Thyroid gland (tissue), 4 donors: Measurements from ENCODE around the gene MPPED2. TPM values are rescaled to one million over a fixed set of nuclear protein-coding genes. Genes with fewer than 3 reads are reported as not detected.
A peak's percentile ranks its signal among the peaks of the same experiment; 100 is the strongest.

ENCODE experiments used
- DNase-seq, 2 donors: peaks; one replicate each; pipeline ENCODE4 v3.0.0-alpha.2; 2019
- H3K27ac ChIP-seq, 3 donors: fragments of 200-600 bp; sonication (generic); 1 replicate in 2 of 3; 2 replicates in 1 of 3; pipeline ENCODE4 v1.5.1; 2016 to 2019; ENCODE audit warnings: mild to moderate bottlenecking in 1 of 3, moderate library complexity in 1 of 3
- H3K27me3 ChIP-seq: fragments of 200-600 bp; sonication (generic); one replicate; pipeline ENCODE4 v1.5.1; 2019
- H3K36me3 ChIP-seq, 2 donors: fragments of 200-600 bp; sonication (generic); one replicate each; pipeline ENCODE4 v1.5.1; 2016 to 2019
- H3K4me1 ChIP-seq, 2 donors: fragments of 200-600 bp; sonication (generic); one replicate each; pipeline ENCODE4 v1.5.1; 2017 to 2019
- H3K4me3 ChIP-seq, 3 donors: fragments of 200-600 bp; sonication (generic); replicated peaks in 1 of 3; 1 replicate in 2 of 3; 2 replicates in 1 of 3; pipeline ENCODE4 v1.5.1; 2016; ENCODE audit warnings: mild to moderate bottlenecking in 1 of 3
- H3K9me3 ChIP-seq: fragments of 200-600 bp; sonication (generic); one replicate; pipeline ENCODE4 v1.5.1; 2017
- POLR2A ChIP-seq, 2 donors: fragments of 450-650 bp; IDR thresholded peaks; one replicate each; pipeline ENCODE4 v1.6.1; 2017; ENCODE audit warnings: antibody characterized with exemption in 2 of 2, mild to moderate bottlenecking in 2 of 2, moderate library complexity in 1 of 2
- WGBS, 2 donors: methylation state at CpG; one replicate each; pipeline ENCODE4 v1.1.5; 2017; 5-methylcytosine and 5-hydroxymethylcytosine counted together
- intact Hi-C: fragments of 100-400 bp; cut with DNase I; formaldehyde crosslinking; loops from one replicate; pipeline ENCODE4 v1.15.1; 2023
- total RNA-seq, 4 donors: library from RNA; depleted of rRNA; stranded (reverse); fragments of >200 nt; gene quantifications; one replicate each; pipeline ENCODE4 v1.2.3, GENCODE V29; 2016
- TF ChIP-seq, protein P1 (sequence below), 6 experiments: fragments of 200-600 bp in 3 of 6; fragments of 450-650 bp in 3 of 6; sonication (generic) in 3 of 6; IDR thresholded peaks; one replicate each; pipeline ENCODE4 v1.5.1; 2016 to 2019; ENCODE audit warnings: antibody characterized with exemption in 6 of 6, mild to moderate bottlenecking in 2 of 6, inconsistent platforms in 1 of 6, moderate library complexity in 1 of 6

The MPPED2 gene
- total RNA-seq, 4 donors from 2014 or later, result 35.5 to 103 (median 75.0) TPM

DNA sequence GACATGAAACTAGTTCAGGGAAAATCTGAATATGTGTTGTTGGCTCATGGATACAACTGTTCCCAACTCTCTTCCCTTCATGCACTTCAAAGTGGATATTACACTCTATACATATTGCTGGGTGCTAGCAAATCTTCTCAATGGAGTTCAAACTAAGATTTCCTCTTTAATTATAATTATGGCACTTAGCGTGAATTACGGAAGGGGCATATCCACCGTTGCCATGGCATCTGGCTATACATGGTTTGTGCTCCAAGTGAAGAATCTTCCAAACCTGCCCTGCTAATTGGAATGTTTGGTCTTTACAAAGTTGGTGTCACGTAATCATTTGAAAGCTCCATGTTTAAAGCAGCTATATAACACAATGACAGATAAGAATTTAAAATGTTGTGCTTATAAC lies 5.6 kb downstream of the MPPED2 start:
- Histone ChIP-seq H3K36me3 (no peaks in the 10 kb centered on the region), H3K9me3 (no peaks in the 10 kb centered on the region), H3K27ac (peak overlapping the region in 2 of 3 donors; percentile 55 to 97), H3K4me1 (peaks cover 30 to 32% of the 10 kb centered on the region in 2 donors), H3K27me3 (no peaks in the 10 kb centered on the region), H3K4me3 (no peak overlapping the region)
- intact Hi-C loops, result no loop called here
- no peak for TF ChIP-seq POLR2A (IDR thresholded peaks at IDR 0.05)
- TF ChIP-seq, protein P1, sequence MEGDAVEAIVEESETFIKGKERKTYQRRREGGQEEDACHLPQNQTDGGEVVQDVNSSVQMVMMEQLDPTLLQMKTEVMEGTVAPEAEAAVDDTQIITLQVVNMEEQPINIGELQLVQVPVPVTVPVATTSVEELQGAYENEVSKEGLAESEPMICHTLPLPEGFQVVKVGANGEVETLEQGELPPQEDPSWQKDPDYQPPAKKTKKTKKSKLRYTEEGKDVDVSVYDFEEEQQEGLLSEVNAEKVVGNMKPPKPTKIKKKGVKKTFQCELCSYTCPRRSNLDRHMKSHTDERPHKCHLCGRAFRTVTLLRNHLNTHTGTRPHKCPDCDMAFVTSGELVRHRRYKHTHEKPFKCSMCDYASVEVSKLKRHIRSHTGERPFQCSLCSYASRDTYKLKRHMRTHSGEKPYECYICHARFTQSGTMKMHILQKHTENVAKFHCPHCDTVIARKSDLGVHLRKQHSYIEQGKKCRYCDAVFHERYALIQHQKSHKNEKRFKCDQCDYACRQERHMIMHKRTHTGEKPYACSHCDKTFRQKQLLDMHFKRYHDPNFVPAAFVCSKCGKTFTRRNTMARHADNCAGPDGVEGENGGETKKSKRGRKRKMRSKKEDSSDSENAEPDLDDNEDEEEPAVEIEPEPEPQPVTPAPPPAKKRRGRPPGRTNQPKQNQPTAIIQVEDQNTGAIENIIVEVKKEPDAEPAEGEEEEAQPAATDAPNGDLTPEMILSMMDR (IDR thresholded peaks at IDR 0.05), result no peak
- no peak for DNase-seq
- WGBS, 2 donors, result 87 to 88% methylated on average over 4 of the region's 4 CpGs

DNA sequence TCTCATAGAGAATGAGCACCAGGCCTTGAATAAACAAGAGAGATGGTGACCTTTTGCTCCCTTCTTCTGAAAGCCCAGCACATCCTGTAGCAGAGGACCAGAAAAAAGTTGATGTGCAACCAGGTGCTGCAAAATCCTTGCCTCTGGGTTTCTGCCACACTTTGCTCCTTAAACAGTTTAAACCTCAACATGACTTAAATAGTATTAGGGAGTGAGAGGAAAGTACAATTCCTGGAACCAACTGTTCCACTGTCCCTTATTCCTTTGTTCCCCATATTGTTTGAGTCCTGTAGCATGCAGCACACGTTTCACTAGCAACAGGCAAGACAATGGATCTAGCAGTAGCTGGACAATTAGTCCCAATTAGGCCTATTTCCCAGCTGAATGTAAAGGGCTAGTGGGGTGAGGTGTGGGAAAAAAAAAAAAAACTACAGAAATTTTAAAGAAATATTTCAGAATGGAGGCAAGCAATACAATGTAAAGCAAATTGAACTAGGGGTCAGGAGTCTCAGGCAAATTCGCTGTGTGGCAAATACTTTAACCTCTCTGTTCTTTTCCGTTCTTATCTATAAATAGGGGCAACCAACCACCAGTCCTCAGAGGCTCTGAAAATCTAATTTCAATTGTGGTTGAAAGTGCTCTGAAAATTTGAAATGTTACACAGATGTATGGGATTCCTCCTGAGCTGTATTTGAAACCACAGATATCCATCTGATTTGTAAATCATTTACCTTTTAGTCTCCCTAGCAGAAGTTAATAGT lies 6.6 kb downstream of the MPPED2 start:
- H3K27me3 ChIP-seq, result no peaks in the 10 kb centered on the region
- intact Hi-C loops, result no loop called here
- peaks cover 32 to 34% of the 10 kb centered on the region in 2 donors for H3K4me1 ChIP-seq
- no peak for DNase-seq
- 80 to 82% methylated on average over 3 of the region's 3 CpGs for WGBS, 2 donors
- no peak overlapping the region for H3K4me3 ChIP-seq
- no peak for TF ChIP-seq POLR2A (IDR thresholded peaks at IDR 0.05)
- TF ChIP-seq, protein P1 (IDR thresholded peaks at IDR 0.05), result no peak
- no peaks in the 10 kb centered on the region for H3K9me3 ChIP-seq
- H3K27ac ChIP-seq, result peak overlapping the region; percentile 22 to 97 (median 55)
- H3K36me3 ChIP-seq, result no peaks in the 10 kb centered on the region

DNA sequence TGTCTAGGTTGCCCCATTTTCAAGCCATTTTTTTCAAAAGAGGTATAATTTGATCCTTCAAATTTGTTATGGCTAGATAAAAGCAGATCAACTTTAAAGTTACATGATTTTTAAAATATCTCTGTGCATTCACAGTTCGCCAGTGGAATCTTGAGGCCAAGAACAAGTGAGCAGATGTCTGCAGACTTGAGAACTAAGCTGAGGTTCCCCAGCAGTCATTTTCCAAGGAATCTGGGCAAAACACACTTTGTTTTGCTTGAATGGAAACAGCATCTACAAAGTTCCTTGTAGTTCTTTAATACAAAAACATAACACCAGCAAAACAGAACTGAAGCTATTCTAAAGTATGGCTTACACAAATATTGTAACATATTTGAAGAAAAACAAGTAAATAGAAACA lies 7.7 kb downstream of the MPPED2 start:
- H3K4me3 ChIP-seq, result no peak overlapping the region
- peaks cover 31 to 34% of the 10 kb centered on the region in 2 donors for H3K4me1 ChIP-seq
- H3K36me3 ChIP-seq, result no peaks in the 10 kb centered on the region
- no peak for DNase-seq
- H3K9me3 ChIP-seq, result no peaks in the 10 kb centered on the region
- TF ChIP-seq, protein P1 (IDR thresholded peaks at IDR 0.05), result no peak
- TF ChIP-seq POLR2A (IDR thresholded peaks at IDR 0.05), result no peak
- no peaks in the 10 kb centered on the region for H3K27me3 ChIP-seq
- intact Hi-C loops, result no loop called here
- WGBS, 2 donors, result 53 to 57% methylated on average over 1 of the region's 1 CpG
- peak overlapping the region; percentile 23 to 97 (median 55) for H3K27ac ChIP-seq

DNA sequence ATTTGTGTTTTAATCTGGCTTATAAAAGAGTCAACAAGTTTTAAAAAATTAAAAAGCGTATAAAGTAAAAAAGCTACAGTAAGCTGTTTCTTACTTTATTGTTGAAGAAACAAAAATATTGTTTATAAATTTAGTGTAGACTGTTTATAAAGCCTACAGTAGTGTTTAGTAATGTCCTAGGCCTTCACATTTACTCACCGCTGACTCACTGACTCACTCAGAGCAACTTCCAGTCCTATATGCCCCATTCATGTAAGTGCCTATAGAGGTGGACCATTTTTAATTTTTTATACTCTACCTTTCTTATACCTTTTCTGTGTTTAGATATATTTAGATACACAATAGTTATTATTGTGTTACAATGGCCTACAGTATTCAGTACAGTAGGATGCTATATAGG lies 12.2 kb downstream of the MPPED2 start:
- no peaks in the 10 kb centered on the region for H3K27me3 ChIP-seq
- H3K9me3 ChIP-seq, result no peaks in the 10 kb centered on the region
- H3K36me3 ChIP-seq, result no peaks in the 10 kb centered on the region
- TF ChIP-seq, protein P1 (IDR thresholded peaks at IDR 0.05), result no peak
- no peak for TF ChIP-seq POLR2A (IDR thresholded peaks at IDR 0.05)
- intact Hi-C loops, result no loop called here
- 96 to 98% methylated on average over 2 of the region's 2 CpGs for WGBS, 2 donors
- DNase-seq, result no peak
- H3K4me3 ChIP-seq, result no peak overlapping the region
- H3K4me1 ChIP-seq, result peaks cover 22 to 29% of the 10 kb centered on the region in 2 donors
- no peak overlapping the region for H3K27ac ChIP-seq

DNA sequence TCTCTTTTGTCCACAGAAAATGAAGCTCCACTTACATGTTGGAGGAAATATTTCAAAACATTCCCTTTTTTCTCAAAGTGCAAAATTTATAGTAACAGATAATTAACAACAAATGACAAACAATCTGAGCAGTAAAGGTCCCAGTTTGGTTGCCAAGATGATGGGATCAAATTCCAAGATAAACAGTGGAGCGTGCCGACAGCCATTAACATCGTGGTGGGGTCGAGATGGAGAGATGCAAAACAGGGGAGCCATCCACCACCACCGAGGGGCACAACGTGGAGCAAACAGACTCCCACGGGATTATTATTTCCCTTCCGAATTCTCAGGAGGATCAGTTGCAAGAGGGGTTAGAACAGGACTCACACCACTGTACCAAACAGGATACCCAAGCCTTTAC lies 17.2 kb downstream of the MPPED2 start:
- TF ChIP-seq, protein P1 (IDR thresholded peaks at IDR 0.05), result no peak
- TF ChIP-seq POLR2A (IDR thresholded peaks at IDR 0.05), result no peak
- Histone ChIP-seq H3K4me1 (peaks cover 29 to 34% of the 10 kb centered on the region in 2 donors), H3K9me3 (no peaks in the 10 kb centered on the region), H3K4me3 (no peak overlapping the region), H3K27ac (no peak overlapping the region), H3K36me3 (no peaks in the 10 kb centered on the region), H3K27me3 (no peaks in the 10 kb centered on the region)
- DNase-seq, result no peak
- WGBS, 2 donors, result 72 to 82% methylated on average over 8 of the region's 8 CpGs
- intact Hi-C loops, result no loop called here
